Fibroblast of upper back skin (primary cell): ENCODE results near the gene ALDH16A1.

ENCODE experiments used
- DNase-seq: peaks from one replicate; pipeline ENCODE4 v3.0.0-alpha.2; 2013

ALDH16A1 gene

DNA sequence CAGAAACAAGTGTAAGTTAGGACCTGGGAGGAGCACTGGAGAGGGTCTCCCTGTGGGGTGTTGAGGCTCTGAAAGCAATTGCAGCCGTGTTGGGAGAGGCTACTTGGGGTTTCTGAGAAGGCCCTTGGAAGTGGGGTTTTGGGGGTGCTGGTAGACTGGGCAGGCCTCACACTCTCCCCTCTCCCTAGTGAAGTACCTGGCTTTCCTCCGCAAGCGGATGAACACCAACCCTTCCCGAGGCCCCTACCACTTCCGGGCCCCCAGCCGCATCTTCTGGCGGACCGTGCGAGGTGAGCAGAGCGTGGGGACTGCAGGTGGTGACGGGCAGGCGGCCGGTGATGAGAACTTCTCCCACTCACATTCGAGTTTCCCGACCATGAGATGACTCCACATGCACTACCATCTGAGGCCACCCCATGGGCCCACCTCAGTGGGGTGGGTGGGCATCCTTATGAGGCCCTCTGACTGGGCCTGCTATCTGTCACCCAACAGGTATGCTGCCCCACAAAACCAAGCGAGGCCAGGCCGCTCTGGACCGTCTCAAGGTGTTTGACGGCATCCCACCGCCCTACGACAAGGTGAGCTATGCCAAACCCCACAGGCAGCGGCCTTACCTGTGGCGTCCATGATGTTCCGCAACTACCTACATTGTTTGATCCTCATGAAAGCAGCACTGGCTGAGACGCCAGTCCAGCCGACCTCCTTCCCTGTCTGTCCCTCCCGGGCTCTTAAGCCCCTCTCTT lies 37.4 kb downstream of the ALDH16A1 start:
- no peak for DNase-seq

DNA sequence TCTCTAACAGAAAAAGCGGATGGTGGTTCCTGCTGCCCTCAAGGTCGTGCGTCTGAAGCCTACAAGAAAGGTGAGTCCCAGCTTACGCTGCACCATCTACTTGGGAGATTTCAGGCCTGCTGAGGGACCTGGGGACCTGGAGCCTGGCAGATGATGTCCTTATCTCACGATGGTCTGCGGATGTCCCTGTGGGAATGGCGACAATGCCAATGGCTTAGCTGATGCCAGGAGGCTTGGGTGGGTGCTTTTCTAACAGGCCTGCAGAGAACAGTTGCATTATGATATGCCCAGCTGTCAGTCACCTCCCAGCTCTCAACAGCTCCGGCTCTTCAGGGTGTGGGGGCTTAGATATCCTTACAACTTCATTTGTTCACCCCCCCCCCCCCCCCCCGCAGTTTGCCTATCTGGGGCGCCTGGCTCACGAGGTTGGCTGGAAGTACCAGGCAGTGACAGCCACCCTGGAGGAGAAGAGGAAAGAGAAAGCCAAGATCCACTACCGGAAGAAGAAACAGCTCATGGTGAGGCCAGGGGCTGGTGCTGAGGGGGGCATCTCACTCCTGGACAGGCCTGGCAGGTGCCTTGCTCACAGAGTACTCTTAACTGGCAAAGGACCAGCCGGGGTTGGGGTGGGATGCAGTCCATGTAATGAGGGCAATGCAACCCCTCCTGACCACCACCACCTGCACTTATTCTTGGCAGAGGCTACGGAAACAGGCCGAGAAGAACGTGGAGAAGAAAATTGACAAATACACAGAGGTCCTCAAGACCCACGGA lies 38.2 kb downstream of the ALDH16A1 start:
- no peak for DNase-seq

GRCh38 chr19:49491804-49492572 lies 39.0 kb downstream of the ALDH16A1 start:
- DNase-seq, result no peak

DNA sequence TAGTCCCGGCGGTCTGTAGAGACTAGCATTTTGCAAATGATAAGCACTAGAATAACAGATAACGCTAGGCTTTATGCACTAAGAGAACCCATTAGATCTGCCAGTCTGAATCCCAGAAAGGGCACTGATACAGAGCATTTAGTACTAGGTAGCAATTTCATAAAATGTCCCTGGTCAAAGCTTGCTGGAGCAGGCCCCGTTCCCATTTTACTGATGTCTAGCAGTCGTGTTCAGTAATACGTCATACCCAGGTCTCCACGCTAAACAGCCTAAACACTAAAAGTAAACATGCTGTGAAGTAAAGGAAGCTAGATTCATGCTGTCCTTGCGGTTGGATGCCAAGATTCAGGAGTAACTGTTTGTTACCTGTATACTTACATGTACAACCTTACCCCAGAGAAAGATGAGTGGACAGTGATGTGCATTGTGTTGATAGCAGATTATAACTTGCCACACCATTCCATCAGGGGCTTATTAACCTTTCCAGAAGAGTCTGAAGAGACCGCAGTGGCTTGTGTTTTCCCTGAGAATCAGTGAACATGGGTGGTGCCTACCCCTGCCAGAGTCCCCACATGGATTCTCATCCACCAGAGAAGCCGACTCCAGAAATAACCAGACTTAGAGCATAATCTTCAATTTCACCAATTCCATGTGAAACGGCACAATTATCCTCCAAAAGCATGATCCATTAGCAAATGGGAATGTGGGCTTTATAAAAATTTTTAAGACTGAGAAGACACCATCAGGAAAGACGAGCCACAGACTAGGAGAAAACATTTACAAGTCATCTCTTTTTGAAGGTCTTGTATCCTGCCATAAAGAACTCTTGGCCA lies 39.8 kb downstream of the ALDH16A1 start:
- no peak for DNase-seq

GRCh38 chr19:49496574-49497008 lies 43.6 kb downstream of the ALDH16A1 start:
- DNase-seq, result no peak

- peak; percentile 49 for DNase-seq
Measured at GRCh38 chr19:49497047-49497788, 44.2 kb downstream of the ALDH16A1 start.

DNA sequence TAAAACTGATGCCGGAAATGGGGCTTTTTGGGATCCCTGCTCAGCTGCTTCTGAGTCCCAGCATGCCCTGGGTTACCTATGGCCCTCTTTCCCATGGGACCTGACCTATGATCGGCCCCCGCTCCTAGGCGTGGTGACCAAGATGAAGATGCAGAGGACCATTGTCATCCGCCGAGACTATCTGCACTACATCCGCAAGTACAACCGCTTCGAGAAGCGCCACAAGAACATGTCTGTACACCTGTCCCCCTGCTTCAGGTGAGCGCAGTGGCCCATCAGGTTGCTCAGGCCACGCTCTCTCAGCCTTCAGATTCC lies 44.7 kb downstream of the ALDH16A1 start:
- DNase-seq, result no peak

GRCh38 chr19:49498475-49498874 lies 45.5 kb downstream of the ALDH16A1 start:
- no peak for DNase-seq

DNA sequence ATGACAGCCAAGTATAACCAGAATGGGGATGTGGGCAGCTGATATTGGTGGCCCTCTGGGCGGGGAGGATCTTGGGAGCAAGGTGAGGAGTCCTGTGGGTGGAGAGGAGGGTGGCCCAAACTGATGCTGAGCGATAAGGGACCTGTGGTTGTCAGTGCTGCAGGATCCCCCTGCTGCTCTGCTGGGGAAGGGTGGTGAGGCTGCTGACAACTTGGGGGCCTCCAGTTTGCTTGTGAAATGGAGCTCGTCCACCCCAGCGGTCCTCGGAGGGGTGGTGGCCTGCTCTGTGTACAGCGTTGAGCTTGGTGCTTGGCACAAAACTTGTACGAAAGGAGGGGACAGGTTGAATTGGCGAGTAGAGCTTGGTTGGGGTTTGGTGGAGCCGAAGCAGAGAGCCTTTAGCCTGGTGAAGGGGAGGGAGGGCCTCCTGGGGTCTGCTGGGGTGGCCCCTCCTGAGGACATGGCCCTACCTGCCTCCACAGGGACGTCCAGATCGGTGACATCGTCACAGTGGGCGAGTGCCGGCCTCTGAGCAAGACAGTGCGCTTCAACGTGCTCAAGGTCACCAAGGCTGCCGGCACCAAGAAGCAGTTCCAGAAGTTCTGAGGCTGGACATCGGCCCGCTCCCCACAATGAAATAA lies 46.1 kb downstream of the ALDH16A1 start:
- DNase-seq, result no peak

DNA sequence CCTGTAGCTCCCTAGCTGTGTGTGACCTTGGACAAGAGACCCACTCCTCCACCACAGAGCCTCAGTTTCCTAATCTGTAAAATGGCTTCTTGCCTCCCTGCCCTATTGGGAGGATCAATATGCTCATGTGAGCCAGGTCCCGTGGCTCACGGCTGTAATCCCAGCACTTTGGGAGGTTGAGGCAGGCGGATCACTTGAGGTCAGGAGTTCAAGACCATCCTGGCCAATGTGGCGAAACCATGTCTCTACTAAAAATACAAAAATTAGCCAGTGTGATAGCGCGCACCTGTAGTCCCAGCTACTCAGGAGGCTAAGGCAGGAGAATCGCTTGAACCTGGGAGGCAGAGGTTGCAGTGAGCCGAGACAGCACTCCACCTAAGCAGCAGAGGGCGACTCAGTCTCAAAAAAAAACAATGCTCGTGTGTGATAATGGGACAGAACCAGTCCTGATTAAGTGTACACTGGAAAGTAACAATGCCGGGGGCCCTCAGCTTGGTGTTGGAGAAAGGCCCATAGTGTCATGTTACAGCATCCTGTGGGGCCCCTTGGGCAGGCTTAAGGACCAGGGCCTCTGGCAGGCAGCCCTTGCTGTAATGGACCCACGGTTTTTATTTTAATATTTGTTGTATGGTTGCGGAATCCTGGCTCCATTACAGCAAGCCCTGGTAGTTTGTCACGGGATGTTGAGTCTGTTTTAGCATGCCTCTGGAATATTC lies 50.0 kb downstream of the ALDH16A1 start:
- DNase-seq, result peak; percentile 80

- DNase-seq, result no peak
Measured at GRCh38 chr19:49503582-49503962, 50.5 kb downstream of the ALDH16A1 start.

- peak; percentile 43 for DNase-seq
Measured at GRCh38 chr19:49506575-49507105, 53.6 kb downstream of the ALDH16A1 start.

DNA sequence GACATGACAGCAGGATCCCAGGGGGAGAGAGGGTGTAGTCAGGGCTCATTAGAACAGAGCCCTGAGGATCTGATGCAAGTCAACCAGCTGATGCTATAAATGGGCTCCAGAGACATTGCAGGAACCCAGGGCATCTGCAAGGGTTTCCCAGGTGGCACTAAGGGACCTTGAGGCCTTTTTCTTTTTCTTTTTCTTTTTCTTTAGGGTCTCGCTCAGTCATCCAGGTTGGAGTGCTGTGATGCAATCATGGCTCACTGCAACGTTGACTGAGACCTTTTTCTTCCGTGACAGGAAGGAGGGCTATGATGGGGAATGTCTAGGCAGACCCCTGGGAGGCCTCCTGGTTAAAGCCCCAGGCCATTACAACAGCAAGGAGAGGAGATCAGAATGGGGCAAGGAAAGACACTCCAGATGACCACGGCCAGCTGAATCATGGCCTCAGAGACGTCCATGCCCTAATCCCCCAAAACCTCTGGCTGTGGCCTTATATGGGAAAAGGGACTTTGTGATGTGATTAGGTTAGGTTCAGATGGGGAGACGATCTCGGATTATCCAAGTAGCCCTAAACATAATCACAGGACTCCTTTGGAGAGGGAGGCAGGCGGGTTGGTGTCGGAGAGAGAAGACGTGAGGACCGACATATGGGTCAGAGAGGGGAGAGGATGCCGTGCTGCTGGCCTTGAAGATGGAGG lies 54.9 kb downstream of the ALDH16A1 start:
- no peak for DNase-seq

GRCh38 chr19:49512970-49513745 lies 60.1 kb downstream of the ALDH16A1 start:
- DNase-seq, result no peak

GRCh38 chr19:49513746-49514118 lies 60.7 kb downstream of the ALDH16A1 start:
- no peak for DNase-seq

GRCh38 chr19:49514151-49514550 lies 61.1 kb downstream of the ALDH16A1 start:
- no peak for DNase-seq

DNA sequence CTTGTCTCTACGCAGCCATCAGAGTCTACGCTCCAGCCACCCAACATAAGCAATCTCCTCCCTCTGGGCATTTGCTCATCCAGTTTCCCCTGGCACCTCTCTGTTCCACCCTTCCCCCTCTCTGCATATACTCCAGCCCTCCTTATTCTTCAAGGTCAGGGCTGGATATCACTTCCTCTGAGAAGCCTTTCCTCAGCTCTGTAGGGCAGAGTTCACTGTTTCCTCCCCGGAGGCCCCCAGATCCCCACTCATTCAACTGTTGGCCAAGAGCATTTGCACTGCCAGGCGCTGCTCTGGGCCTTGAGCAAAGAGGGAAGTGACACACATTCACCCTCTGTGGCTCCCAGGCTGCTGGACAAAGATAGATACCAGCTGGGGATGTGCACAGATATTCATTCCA lies 62.7 kb downstream of the ALDH16A1 start:
- no peak for DNase-seq

DNA sequence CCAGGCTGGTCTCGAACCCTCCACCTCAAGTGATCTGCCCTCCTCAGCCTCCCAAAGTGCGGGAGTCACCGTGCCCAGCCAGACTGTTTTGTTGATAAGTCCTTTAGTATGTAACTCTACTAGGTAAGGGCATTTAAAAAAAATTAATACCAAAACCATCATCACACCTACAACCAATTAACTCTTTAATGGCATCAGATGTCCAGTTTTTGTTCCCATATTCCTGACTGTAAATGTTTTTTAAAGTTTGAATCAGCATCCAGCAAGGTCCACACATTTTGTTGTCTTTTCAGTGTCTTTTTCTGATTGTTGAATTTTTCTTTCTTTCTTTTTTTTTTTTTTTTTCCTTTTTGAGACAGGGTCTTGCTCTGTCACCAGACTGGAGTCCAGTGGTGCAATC lies 65.0 kb downstream of the ALDH16A1 start:
- no peak for DNase-seq
